ENCODE results near the gene DPF3.

Gene DPF3

DNA sequence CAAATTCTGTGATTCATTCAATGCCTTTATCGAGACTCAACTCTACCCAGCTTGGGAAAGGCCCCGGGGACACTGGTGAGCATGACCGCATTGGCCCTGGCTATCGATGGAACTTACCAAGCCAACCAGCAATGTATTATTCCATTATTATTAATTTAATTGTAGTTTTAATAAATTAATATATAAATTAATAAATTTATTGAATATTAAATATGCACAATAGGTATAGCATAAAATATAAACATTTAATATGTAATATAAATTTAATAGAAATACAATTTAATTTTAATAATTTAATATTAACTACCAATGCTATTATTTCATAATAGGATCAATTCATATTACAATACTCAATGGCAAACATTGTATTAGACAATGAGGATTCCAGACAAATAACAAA, 163.4 kb downstream of the DPF3 start:
- POLR2A ChIA-PET, result no interaction called here
- TF ChIP-seq, protein P1, sequence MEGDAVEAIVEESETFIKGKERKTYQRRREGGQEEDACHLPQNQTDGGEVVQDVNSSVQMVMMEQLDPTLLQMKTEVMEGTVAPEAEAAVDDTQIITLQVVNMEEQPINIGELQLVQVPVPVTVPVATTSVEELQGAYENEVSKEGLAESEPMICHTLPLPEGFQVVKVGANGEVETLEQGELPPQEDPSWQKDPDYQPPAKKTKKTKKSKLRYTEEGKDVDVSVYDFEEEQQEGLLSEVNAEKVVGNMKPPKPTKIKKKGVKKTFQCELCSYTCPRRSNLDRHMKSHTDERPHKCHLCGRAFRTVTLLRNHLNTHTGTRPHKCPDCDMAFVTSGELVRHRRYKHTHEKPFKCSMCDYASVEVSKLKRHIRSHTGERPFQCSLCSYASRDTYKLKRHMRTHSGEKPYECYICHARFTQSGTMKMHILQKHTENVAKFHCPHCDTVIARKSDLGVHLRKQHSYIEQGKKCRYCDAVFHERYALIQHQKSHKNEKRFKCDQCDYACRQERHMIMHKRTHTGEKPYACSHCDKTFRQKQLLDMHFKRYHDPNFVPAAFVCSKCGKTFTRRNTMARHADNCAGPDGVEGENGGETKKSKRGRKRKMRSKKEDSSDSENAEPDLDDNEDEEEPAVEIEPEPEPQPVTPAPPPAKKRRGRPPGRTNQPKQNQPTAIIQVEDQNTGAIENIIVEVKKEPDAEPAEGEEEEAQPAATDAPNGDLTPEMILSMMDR (IDR thresholded peaks at IDR 0.05; ENCODE audit: control extremely low read depth, extremely low read depth, low read depth, missing control alignments), result no peak
- CTCF ChIA-PET, result no interaction called here
- DNase-seq (ENCODE audit: extremely low spot score), result no peak

DNA sequence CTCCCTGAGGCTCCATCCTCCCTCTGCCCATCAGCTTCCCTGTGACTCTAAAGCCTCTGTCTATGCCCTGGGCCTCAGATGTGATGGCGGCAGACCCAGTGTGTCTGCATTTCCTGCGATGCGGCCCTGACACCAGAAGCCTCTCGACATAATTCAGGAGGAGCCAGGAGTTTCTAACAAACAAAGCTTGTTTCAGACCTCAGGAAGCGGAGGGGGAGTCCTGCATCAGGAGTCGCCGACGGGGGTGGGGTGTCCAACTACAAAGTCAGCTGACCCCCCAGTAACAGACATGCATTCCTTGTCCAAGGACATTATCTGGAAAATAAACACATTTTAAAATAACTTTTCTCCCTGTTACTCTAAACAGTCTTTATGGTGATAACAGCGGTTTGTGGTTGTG, 167.5 kb downstream of the DPF3 start:
- CTCF ChIA-PET, result no interaction called here
- TF ChIP-seq, protein P1 (IDR thresholded peaks at IDR 0.05; ENCODE audit: control extremely low read depth, extremely low read depth, low read depth, missing control alignments), result no peak
- DNase-seq (ENCODE audit: extremely low spot score), result no peak
- POLR2A ChIA-PET, result no interaction called here

DNA sequence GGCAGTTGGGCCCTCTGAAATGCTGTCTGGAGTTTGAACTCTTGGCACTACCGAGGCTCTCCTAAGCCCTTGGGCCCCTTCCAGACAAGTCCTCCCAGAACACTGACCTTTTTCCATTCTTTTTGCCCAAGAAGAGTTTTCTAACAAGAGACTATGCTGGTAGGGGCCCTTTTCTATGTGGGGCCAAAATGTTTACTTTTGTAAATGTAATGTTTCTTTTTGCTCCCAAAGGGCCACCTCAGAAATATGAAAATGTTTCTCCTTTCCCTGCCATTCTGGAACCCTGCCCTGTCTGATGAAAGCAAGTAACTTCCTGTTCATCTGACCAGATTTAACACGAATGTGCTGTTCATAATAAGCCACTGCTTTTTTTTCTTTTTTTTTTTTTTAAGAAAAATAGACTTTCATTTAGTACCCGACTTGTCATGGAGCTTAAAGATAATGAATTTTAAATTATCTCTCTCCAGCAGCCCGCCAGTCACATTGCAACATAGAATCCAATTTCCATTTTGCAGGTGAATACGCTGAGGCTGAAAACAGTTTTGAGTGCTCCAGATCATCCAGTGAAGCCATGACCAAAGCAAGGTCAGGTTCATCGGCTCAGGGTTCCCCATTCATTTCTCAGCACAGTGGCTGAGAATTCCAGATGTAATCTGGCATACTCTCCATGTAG, 169.9 kb downstream of the DPF3 start:
- POLR2A ChIA-PET, result no interaction called here
- DNase-seq (ENCODE audit: extremely low spot score), result no peak
- CTCF ChIA-PET, result interaction anchor here (0.6 to 1.3 kb wide), 2 partner anchors 20 to 207 kb away, joined by 3 read pairs; no protein-coding TSS in a partner anchor
- TF ChIP-seq, protein P1 (IDR thresholded peaks at IDR 0.05; ENCODE audit: control extremely low read depth, extremely low read depth, low read depth, missing control alignments), result no peak

DNA sequence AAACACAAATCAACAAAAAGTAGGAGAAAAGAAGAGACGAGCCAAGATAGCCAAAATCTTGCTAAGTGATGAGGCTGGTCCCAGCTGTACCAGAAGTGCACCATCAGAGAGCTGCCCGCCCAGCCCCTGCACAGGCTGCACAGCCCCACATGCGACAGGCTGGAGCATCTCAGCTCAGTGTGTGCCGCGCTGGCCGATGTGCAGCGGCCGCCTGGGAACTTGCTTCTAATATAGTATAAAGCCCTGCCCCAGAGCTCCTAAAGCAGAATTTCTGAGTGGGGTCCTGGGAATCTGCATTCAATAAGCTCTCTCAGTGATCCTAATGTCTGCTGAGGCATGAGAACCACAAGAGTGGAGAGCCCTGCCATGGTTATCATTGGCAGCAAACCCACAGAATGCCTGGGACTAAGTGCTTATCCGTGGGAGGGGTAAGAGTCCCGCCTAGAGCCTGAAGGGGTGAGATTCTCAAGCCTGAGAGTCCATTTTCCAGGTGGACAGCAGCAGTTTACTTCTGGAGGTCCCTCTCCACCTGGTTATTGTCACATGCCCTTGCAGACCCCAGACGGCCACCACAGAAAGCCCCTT, 171.6 kb downstream of the DPF3 start:
- TF ChIP-seq, protein P1 (IDR thresholded peaks at IDR 0.05; ENCODE audit: control extremely low read depth, extremely low read depth, low read depth, missing control alignments), result no peak
- ChIA-PET POLR2A (no interaction called here), CTCF (no interaction called here)
- DNase-seq (ENCODE audit: extremely low spot score), result no peak

DNA sequence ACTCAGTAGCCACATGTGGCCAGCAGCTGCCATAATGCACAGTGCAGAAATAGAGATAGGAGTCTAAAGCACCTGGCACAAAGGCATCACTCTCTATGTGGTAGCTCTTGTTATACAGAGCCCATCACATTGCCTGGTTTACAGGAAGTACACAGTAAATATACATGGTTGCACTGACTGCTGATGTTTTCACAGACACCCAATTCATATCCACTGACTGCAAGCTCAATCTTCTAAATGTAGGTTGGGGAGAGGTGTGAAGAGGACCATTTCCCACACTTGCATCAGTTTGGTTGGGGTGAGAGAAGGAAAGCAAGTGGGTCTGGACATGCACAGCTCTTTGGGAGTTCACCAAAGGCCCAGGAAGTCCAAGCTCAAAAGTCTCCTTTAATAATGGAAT, 172.8 kb downstream of the DPF3 start:
- TF ChIP-seq, protein P1 (IDR thresholded peaks at IDR 0.05; ENCODE audit: control extremely low read depth, extremely low read depth, low read depth, missing control alignments), result no peak
- CTCF ChIA-PET, result interaction anchor here (2.0 to 2.5 kb wide), 2 partner anchors 14 to 17 kb away, joined by 5 to 12 read pairs; no protein-coding TSS in a partner anchor
- DNase-seq (ENCODE audit: extremely low spot score), result no peak
- POLR2A ChIA-PET, result no interaction called here

DNA sequence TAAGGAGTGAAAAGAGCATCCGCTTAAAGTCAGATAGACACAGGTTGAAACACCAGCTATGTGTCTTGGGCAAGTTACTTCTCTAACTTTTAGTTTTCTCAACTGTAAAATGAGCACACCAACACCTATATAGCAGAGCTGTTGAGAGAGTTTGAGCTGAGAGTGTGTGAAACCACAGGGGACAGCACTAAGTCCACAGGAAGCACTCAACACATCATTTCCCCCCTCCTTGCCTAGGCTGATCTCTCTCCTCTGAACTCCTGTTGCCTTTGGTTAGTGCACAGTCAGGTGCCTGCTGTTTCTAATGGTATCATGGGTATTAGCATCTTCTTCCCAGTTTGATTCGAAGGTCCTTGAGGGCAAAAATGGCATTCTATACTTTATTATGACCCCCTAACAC, 176.7 kb downstream of the DPF3 start:
- ChIA-PET POLR2A (no interaction called here), CTCF (interaction anchor here (1.0 kb wide), 1 partner anchor 20 kb away, joined by 3 read pairs; no protein-coding TSS in a partner anchor)
- no peak for DNase-seq (ENCODE audit: extremely low spot score)
- TF ChIP-seq, protein P1 (IDR thresholded peaks at IDR 0.05; ENCODE audit: control extremely low read depth, extremely low read depth, low read depth, missing control alignments), result no peak

Data from GM10248 (cell line).